ENCODE measurements around the gene AFG3L2. TPM values are rescaled to one million over a fixed set of nuclear protein-coding genes. Genes with fewer than 3 reads are reported as not detected.

The AFG3L2 gene
- total and polyA plus RNA-seq, 10 of the 15 experiments (the other 5 are each of a cell fraction or from before 2014, with no cell fraction given): 21.0 to 72.7 (median 57.7) TPM

DNA sequence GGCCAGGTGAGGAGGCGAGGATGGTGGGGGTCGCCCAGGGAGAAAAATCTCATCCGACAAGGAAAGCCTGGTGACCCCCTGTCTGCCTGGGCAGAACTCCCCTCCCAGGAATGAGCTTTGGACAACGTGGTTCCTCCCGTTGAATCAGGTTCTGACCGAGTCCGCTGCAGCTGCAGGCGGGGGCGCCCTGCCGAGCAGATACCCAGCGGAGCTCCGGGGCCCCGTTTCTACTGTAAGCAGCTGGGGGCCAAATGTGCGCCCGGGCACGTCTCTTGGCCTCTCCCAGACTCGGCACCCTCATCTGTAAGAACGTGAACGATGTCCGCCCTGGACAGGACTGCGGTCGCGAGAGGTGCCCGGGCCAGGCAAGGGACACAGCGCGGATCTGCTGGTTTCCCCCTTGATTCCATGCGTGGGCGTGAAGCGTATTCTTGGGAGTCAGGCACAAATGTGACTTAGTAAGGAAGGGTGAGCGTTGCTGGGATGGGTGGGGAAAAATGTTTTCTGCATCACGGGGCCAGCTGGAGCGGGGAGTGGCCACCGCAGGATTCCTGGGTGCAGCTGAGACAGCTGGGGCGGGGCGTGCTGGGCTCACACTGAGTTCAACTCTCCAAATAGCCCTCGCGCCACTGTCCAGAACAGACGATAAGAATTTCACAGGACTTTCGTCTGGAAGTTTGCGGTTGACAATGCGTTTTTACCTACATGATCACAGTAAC, 89.2 kb downstream of the AFG3L2 start:
- no TSS peak for BruUV-seq (replicated peaks)
- in situ Hi-C loops (cut with MboI): no loop called here
- TF ChIP-seq YBX1 (IDR thresholded peaks at IDR 0.05) (no peak), NBN (IDR thresholded peaks at IDR 0.05) (no peak), PML (IDR thresholded peaks at IDR 0.05; ENCODE audit: low read length) (no peak), SREBF1 (IDR thresholded peaks at IDR 0.05; ENCODE audit: low read length) (no peak), ETV6 (conservative IDR thresholded peaks at IDR 0.05 in 1 of 2, IDR thresholded peaks at IDR 0.05 in 1 of 2; ENCODE audit: borderline replicate concordance in 1 of 2, low read depth in 1 of 2) (no peak), SMAD1 (IDR thresholded peaks at IDR 0.05; ENCODE audit: low read depth, partially characterized antibody) (no peak), ZZZ3 (IDR thresholded peaks at IDR 0.05; ENCODE audit: control insufficient read depth, insufficient read length, low read depth) (no peak), STAT1 (conservative IDR thresholded peaks at IDR 0.05) (no peak), CUX1 (IDR thresholded peaks at IDR 0.05; ENCODE audit: insufficient replicate concordance, low read depth, low read length) (no peak), TBL1XR1 (IDR thresholded peaks at IDR 0.05; ENCODE audit: low read depth, low read length) (no peak), ZNF384 (IDR thresholded peaks at IDR 0.05; ENCODE audit: borderline replicate concordance, low read depth, low read length) (no peak), RB1 (IDR thresholded peaks at IDR 0.05; ENCODE audit: borderline replicate concordance) (no peak), TCF3 (IDR thresholded peaks at IDR 0.05; ENCODE audit: borderline replicate concordance, insufficient read depth, low read depth, low read length) (no peak), PBX3 (IDR thresholded peaks at IDR 0.05; ENCODE audit: insufficient replicate concordance, low read depth, low read length) (no peak)

More for the DNA sequence above, 89.2 kb downstream of the AFG3L2 start:
- CTCF ChIA-PET: no interaction called here
- H3K27ac ChIP-seq (ENCODE audit: control insufficient read depth, insufficient read depth): no peak overlapping the region
- H4K20me1 ChIP-seq (ENCODE audit: control insufficient read depth, insufficient read depth): no peaks in the 10 kb centered on the region; the same call in 1 of the 2 replicates
- ATAC-seq (no peak), FAIRE-seq (no peak), DNase-seq (ENCODE audit: low read depth, low spot score) (no peak)
- 29% methylated on average over 39 of the region's 41 CpGs for WGBS (ENCODE audit: insufficient coverage, insufficient replicate concordance, low lambda C conversion rate, missing lambda C conversion rate)
- H3K4me3 ChIP-seq: no peak overlapping the region
- intact Hi-C loops (cut with micrococcal nuclease; ENCODE audit: unreplicated experiment): no loop called here
- no peaks in the 10 kb centered on the region for H3K79me2 ChIP-seq (ENCODE audit: control insufficient read depth, insufficient read depth, low read length)
- POLR2A ChIA-PET: no interaction called here
- H3K9ac ChIP-seq (ENCODE audit: control insufficient read depth, insufficient read depth, low read length): no peak overlapping the region
- RAD21 ChIA-PET (ENCODE audit: unreplicated experiment): interaction anchor here (0.5 kb wide), 1 partner anchor 52 kb away, joined by 4 read pairs; no protein-coding TSS in a partner anchor
- no peaks in the 10 kb centered on the region for H3K4me1 ChIP-seq (ENCODE audit: control insufficient read depth, insufficient read depth, low read length)
- no peak overlapping the region for H2AFZ ChIP-seq (ENCODE audit: control insufficient read depth, low read depth, low read length)
- H3K27me3 ChIP-seq (replicated peaks in 1 of 2; ENCODE audit: control insufficient read depth in 2 of 2, insufficient read depth in 2 of 2, low read length in 1 of 2): peaks cover 7% of the 10 kb centered on the region in 2 experiments; a peak in 3 of 4 replicates
- SMC1A ChIA-PET (ENCODE audit: uncharacterized antibody, unreplicated experiment): no interaction called here
- no peak overlapping the region for H3K4me2 ChIP-seq (ENCODE audit: control insufficient read depth, insufficient read depth)
- no peaks in the 10 kb centered on the region for H3K9me3 ChIP-seq (replicated peaks; ENCODE audit: control insufficient read depth, insufficient read depth, low read length)
- H3K36me3 ChIP-seq (ENCODE audit: control insufficient read depth in 2 of 2, insufficient read depth in 2 of 2, low read length in 1 of 2): no peaks in the 10 kb centered on the region

Measured in GM12878 (cell line).